Measurements from ENCODE around the gene DIAPH2. TPM values are rescaled to one million over a fixed set of nuclear protein-coding genes. Genes with fewer than 3 reads are reported as not detected.

The DIAPH2 gene
- total and polyA plus RNA-seq, 10 donors, result 2.5 to 32.1 (median 17.7) TPM

DNA sequence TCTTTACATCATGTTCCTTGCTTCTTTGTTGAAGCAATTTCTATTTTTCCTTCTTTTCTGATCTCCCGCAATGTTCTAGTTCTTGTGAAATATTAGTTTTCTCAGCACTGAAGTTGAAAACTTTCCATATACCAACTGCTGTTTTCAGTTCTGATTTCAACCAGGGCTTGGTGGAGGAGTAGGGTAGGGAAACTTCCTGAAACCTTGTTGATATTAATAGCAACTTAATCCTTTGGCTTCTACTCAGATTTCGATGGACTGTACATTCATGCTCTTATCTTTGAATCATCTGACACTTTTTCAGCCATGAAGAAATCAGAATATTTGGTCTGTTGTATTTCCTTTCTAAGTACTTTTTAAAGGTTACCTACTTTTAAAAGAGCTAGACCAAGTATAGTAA is 514.9 kb downstream of the DIAPH2 start:
- TF ChIP-seq POLR2A (IDR thresholded peaks at IDR 0.05) (no peak), POLR2AphosphoS5 (IDR thresholded peaks at IDR 0.05) (no peak), CTCF (IDR thresholded peaks at IDR 0.05 in 8 of 11, conservative IDR thresholded peaks at IDR 0.05 in 3 of 11) (no peak)
- intact Hi-C loops (cut with DNase I; ENCODE audit: low total_unique reads), result no loop called here
- Histone ChIP-seq H3K4me3 (no peak overlapping the region), H3K27me3 (replicated peaks in 1 of 7) (no peaks in the 10 kb centered on the region), H3K4me1 (no peaks in the 10 kb centered on the region), H3K36me3 (peaks cover 0 to 4% (median 0%) of the 10 kb centered on the region in 6 donors), H3K27ac (no peak overlapping the region), H3K9me3 (peaks cover 0 to 7% (median 0%) of the 10 kb centered on the region in 8 donors)
- WGBS, 5 donors, result 78 to 91% (median 84%) methylated on average over 2 of the region's 2 CpGs
- DNase-seq, result no peak

GRCh38 chrX:97200454-97200853 is 515.8 kb downstream of the DIAPH2 start:
- Histone ChIP-seq H3K4me1 (no peaks in the 10 kb centered on the region), H3K36me3 (peaks cover 0 to 4% (median 0%) of the 10 kb centered on the region in 6 donors), H3K27me3 (replicated peaks in 1 of 7) (no peaks in the 10 kb centered on the region), H3K4me3 (no peak overlapping the region), H3K9me3 (peaks cover 0 to 16% (median 0%) of the 10 kb centered on the region in 8 donors), H3K27ac (no peak overlapping the region)
- no peak for TF ChIP-seq POLR2AphosphoS5 (IDR thresholded peaks at IDR 0.05)
- no peak for TF ChIP-seq CTCF (IDR thresholded peaks at IDR 0.05 in 8 of 11, conservative IDR thresholded peaks at IDR 0.05 in 3 of 11)
- TF ChIP-seq POLR2A (IDR thresholded peaks at IDR 0.05), result no peak
- 75 to 96% (median 82%) methylated on average over 4 to 9 of the region's 9 CpGs for WGBS, 5 donors
- DNase-seq, result no peak
- intact Hi-C loops (cut with DNase I; ENCODE audit: low total_unique reads), result no loop called here

DNA sequence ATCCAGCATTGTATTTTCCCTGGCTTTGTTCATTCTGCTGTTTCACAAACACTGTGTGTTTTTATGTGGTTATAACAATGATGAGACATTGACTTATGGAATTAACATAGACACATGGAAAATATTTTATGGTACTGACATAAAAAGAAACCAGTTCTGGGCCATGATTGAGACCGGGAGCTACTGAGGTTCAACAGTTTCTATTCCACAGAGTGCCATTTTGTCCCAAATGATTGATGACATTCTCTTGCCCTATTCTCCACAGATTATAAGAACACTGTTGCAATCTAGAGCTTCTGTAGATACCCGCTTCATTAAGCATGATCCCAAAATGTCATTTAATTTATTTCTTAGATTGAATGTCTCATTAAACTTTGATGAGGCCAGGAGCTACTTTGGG is 525.9 kb downstream of the DIAPH2 start:
- DNase-seq, result no peak
- no peak overlapping the region for H3K4me3 ChIP-seq
- H3K27me3 ChIP-seq (replicated peaks in 1 of 7), result no peaks in the 10 kb centered on the region
- peaks cover 0 to 5% (median 0%) of the 10 kb centered on the region in 8 donors for H3K9me3 ChIP-seq
- no peaks in the 10 kb centered on the region for H3K4me1 ChIP-seq
- no peaks in the 10 kb centered on the region for H3K36me3 ChIP-seq
- TF ChIP-seq CTCF (IDR thresholded peaks at IDR 0.05 in 8 of 11, conservative IDR thresholded peaks at IDR 0.05 in 3 of 11), result no peak
- TF ChIP-seq POLR2AphosphoS5 (IDR thresholded peaks at IDR 0.05), result no peak
- TF ChIP-seq POLR2A (IDR thresholded peaks at IDR 0.05), result no peak
- WGBS, 5 donors, result 79 to 96% (median 86%) methylated on average over 2 of the region's 2 CpGs
- H3K27ac ChIP-seq, result no peak overlapping the region
- intact Hi-C loops (cut with DNase I; ENCODE audit: low total_unique reads), result no loop called here

GRCh38 chrX:97211070-97211469 is 526.4 kb downstream of the DIAPH2 start:
- intact Hi-C loops (cut with DNase I; ENCODE audit: low total_unique reads), result no loop called here
- Histone ChIP-seq H3K4me3 (no peak overlapping the region), H3K36me3 (no peaks in the 10 kb centered on the region), H3K4me1 (no peaks in the 10 kb centered on the region), H3K9me3 (no peaks in the 10 kb centered on the region), H3K27ac (no peak overlapping the region), H3K27me3 (replicated peaks in 1 of 7) (no peaks in the 10 kb centered on the region)
- TF ChIP-seq POLR2A (IDR thresholded peaks at IDR 0.05), result no peak
- TF ChIP-seq POLR2AphosphoS5 (IDR thresholded peaks at IDR 0.05), result no peak
- TF ChIP-seq CTCF (IDR thresholded peaks at IDR 0.05 in 8 of 11, conservative IDR thresholded peaks at IDR 0.05 in 3 of 11), result no peak
- DNase-seq, result no peak
- WGBS, 5 donors, result 88 to 100% (median 89%) methylated on average over 1 of the region's 1 CpG

Data from spleen (tissue), 11 donors.